MM.1S (cell line): Measurements from ENCODE around the gene RCE1.

Experiments
- DNase-seq: peaks from one replicate; pipeline ENCODE4 v3.0.0-alpha.2; 2015
- H2AFZ ChIP-seq: fragments of 300-600 bp; sonication (generic); 2 replicates; pipeline ENCODE4 v1.6.0; 2016; ENCODE audit warnings: antibody characterized with exemption, low read length
- H3F3A ChIP-seq: fragments of 300-600 bp; sonication (generic); 2 replicates; pipeline ENCODE4 v1.6.1; 2016; ENCODE audit warnings: mild to moderate bottlenecking, antibody characterized with exemption, low read length, moderate library complexity, mixed read lengths; ENCODE audit not compliant: insufficient read depth
- H3K27ac ChIP-seq: fragments of 300-600 bp; sonication (generic); 2 replicates; pipeline ENCODE4 v1.5.1; 2016; ENCODE audit warnings: mild to moderate bottlenecking, low read length
- H3K27me3 ChIP-seq: fragments of 300-600 bp; sonication (generic); replicated peaks from 2 replicates; pipeline ENCODE4 v1.6.0; 2016; ENCODE audit warnings: low read length; ENCODE audit not compliant: insufficient read depth
- H3K36me3 ChIP-seq: fragments of 300-600 bp; sonication (generic); replicated peaks from 2 replicates; pipeline ENCODE4 v1.6.1; 2016; ENCODE audit warnings: mild to moderate bottlenecking, low read length, mixed read lengths; ENCODE audit not compliant: insufficient read depth
- H3K4me1 ChIP-seq: fragments of 300-600 bp; sonication (generic); 2 replicates; pipeline ENCODE4 v1.6.1; 2016; ENCODE audit warnings: low read length, mixed read lengths
- H3K4me2 ChIP-seq: fragments of 300-600 bp; sonication (generic); 2 replicates; pipeline ENCODE4 v1.6.0; 2016; ENCODE audit warnings: low read depth, low read length
- H3K4me3 ChIP-seq: fragments of 300-600 bp; sonication (generic); 2 replicates; pipeline ENCODE4 v1.5.1; 2016; ENCODE audit warnings: low read length, mixed read lengths
- H3K79me2 ChIP-seq: fragments of 300-600 bp; sonication (generic); 2 replicates; pipeline ENCODE4 v1.6.1; 2016; ENCODE audit warnings: mixed run types, low read length, mixed read lengths
- H3K9ac ChIP-seq: fragments of 300-600 bp; sonication (generic); 2 replicates; pipeline ENCODE4 v1.6.1; 2016; ENCODE audit warnings: low read length, mixed read lengths
- H3K9me2 ChIP-seq: fragments of 300-600 bp; sonication (generic); replicated peaks from 2 replicates; pipeline ENCODE4 v1.6.1; 2016; ENCODE audit warnings: mild to moderate bottlenecking, low read length, mixed read lengths; ENCODE audit not compliant: insufficient read depth
- H3K9me3 ChIP-seq: fragments of 300-600 bp; sonication (generic); replicated peaks from 2 replicates; pipeline ENCODE4 v1.6.1; 2016; ENCODE audit warnings: mild to moderate bottlenecking, low read length, mixed read lengths; ENCODE audit not compliant: insufficient read depth
- H4K20me1 ChIP-seq: fragments of 300-600 bp; sonication (generic); 2 replicates; pipeline ENCODE4 v1.6.1; 2016; ENCODE audit warnings: mild to moderate bottlenecking, low read length, moderate library complexity, mixed read lengths; ENCODE audit not compliant: insufficient read depth
- EZH2 ChIP-seq: fragments of 300-600 bp; sonication (generic); optimal IDR thresholded peaks from 2 replicates; pipeline ENCODE3; 2017; ENCODE audit warnings: low read depth, mild to moderate bottlenecking, antibody characterized with exemption, low read length, mixed read lengths
- EZH2phosphoT487 ChIP-seq: fragments of 300-600 bp; sonication (generic); IDR thresholded peaks from 2 replicates; pipeline ENCODE4 v1.6.1; 2018; ENCODE audit warnings: antibody characterized with exemption, low read length
- TF ChIP-seq, protein P1 (sequence below): fragments of 300-600 bp; sonication (generic); IDR thresholded peaks from 2 replicates; pipeline ENCODE4 v1.5.1; 2016; ENCODE audit warnings: antibody characterized with exemption, low read length, mixed read lengths

RCE1 gene

DNA sequence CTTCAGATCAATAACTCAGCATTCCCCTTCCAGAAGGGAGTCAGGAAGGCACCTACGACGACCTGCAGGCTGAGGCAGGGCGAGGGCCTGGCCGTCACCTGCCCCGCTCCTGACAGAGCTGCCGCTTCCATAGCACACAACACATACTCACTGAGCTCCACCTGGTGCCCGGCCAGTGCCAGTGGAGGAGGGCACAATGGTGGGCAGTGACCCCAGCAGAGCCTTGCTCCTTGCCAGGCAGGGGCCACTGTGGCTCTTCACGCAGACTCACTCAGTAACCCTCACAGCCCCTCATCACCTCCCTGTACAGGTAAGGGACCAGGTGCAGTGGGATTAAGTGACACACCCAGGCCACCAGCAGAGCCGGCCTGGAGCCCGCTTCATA, 38.2 kb downstream of the RCE1 start:
- no peaks in the 10 kb centered on the region for H3K9me3 ChIP-seq
- H3K36me3 ChIP-seq, result no peaks in the 10 kb centered on the region
- H3K27me3 ChIP-seq, result peaks cover 36% of the 10 kb centered on the region
- H3K27ac ChIP-seq, result no peak overlapping the region
- H4K20me1 ChIP-seq, result no peaks in the 10 kb centered on the region
- H3K79me2 ChIP-seq, result no peaks in the 10 kb centered on the region
- no peaks in the 10 kb centered on the region for H3K9me2 ChIP-seq
- no peak overlapping the region for H3K4me3 ChIP-seq
- no peak for TF ChIP-seq EZH2
- no peak for TF ChIP-seq EZH2phosphoT487
- no peak for DNase-seq
- H3K4me2 ChIP-seq, result no peak overlapping the region
- H3K9ac ChIP-seq, result no peak overlapping the region
- peaks cover 9% of the 10 kb centered on the region for H3K4me1 ChIP-seq
- no peak overlapping the region for H2AFZ ChIP-seq
- H3F3A ChIP-seq, result peaks cover 3% of the 10 kb centered on the region; the same call in 1 of the 2 replicates

GRCh38 chr11:66881927-66882452, 38.7 kb downstream of the RCE1 start:
- Histone ChIP-seq H3K9me2 (no peaks in the 10 kb centered on the region), H3K4me1 (peaks cover 9% of the 10 kb centered on the region), H4K20me1 (no peaks in the 10 kb centered on the region), H3K4me3 (no peak overlapping the region), H3K9me3 (no peaks in the 10 kb centered on the region), H2AFZ (no peak overlapping the region), H3K27me3 (peaks cover 36% of the 10 kb centered on the region), H3K27ac (no peak overlapping the region), H3F3A (peaks cover 3% of the 10 kb centered on the region; the same call in 1 of the 2 replicates), H3K79me2 (no peaks in the 10 kb centered on the region), H3K4me2 (no peak overlapping the region), H3K9ac (no peak overlapping the region), H3K36me3 (no peaks in the 10 kb centered on the region)
- TF ChIP-seq EZH2 (no peak), EZH2phosphoT487 (no peak)
- TF ChIP-seq, protein P1, sequence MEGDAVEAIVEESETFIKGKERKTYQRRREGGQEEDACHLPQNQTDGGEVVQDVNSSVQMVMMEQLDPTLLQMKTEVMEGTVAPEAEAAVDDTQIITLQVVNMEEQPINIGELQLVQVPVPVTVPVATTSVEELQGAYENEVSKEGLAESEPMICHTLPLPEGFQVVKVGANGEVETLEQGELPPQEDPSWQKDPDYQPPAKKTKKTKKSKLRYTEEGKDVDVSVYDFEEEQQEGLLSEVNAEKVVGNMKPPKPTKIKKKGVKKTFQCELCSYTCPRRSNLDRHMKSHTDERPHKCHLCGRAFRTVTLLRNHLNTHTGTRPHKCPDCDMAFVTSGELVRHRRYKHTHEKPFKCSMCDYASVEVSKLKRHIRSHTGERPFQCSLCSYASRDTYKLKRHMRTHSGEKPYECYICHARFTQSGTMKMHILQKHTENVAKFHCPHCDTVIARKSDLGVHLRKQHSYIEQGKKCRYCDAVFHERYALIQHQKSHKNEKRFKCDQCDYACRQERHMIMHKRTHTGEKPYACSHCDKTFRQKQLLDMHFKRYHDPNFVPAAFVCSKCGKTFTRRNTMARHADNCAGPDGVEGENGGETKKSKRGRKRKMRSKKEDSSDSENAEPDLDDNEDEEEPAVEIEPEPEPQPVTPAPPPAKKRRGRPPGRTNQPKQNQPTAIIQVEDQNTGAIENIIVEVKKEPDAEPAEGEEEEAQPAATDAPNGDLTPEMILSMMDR, result no peak
- no peak for DNase-seq

DNA sequence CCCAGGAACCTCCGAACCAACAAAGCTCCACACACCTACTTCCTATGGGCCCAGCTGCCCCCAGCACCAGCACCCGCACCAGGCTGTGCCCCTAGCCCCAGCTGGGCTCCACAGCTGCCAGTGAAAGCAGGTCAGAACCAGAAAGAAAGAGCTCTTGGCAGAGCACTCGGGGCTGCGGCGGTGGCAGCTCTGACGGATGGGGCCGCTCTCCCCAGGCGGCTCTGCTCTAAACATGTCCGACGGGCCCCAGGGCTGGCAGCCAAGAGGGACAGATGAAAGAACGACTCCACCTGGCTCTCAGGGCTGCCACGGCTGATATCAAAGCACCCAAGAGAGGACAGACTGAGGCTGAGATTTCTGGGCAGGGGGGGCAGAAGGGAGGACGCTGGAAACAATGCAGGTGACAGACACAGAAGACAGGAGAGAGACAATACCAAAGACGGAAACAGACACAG, 39.3 kb downstream of the RCE1 start:
- Histone ChIP-seq H3K9me3 (no peaks in the 10 kb centered on the region), H3K36me3 (no peaks in the 10 kb centered on the region), H3F3A (peaks cover 3% of the 10 kb centered on the region; the same call in 1 of the 2 replicates), H3K9me2 (no peaks in the 10 kb centered on the region), H2AFZ (no peak overlapping the region), H3K27me3 (peaks cover 36% of the 10 kb centered on the region), H3K4me3 (no peak overlapping the region), H3K4me1 (peaks cover 9% of the 10 kb centered on the region), H3K27ac (no peak overlapping the region), H3K79me2 (no peaks in the 10 kb centered on the region), H3K4me2 (no peak overlapping the region), H4K20me1 (no peaks in the 10 kb centered on the region), H3K9ac (no peak overlapping the region)
- TF ChIP-seq, protein P1, result no peak
- TF ChIP-seq EZH2 (no peak), EZH2phosphoT487 (no peak)
- no peak for DNase-seq
